Adrenal gland (tissue), 12 donors: ENCODE measurements around the gene CXCR6. TPM values are rescaled to one million over a fixed set of nuclear protein-coding genes. Genes with fewer than 3 reads are reported as not detected.

ENCODE experiments used
- DNase-seq, 7 donors: peaks; one replicate each; pipeline ENCODE4 v3.0.0-alpha.2; 2019 to 2020
- H3K27ac ChIP-seq, 5 donors: fragments of 200-600 bp; sonication (generic) in 4 of 5; 1 replicate in 3 of 5; 2 replicates in 2 of 5; pipeline versions ENCODE4 v1.5.1 to v1.8.0; 2016 to 2020; ENCODE audit warnings: mild to moderate bottlenecking in 1 of 5
- H3K27me3 ChIP-seq: fragments of 200-600 bp; 2 replicates; pipeline ENCODE4 v1.8.0; 2021
- H3K36me3 ChIP-seq, 2 donors: fragments of 200-600 bp; replicated peaks in 1 of 2; 1 replicate in 1 of 2; 2 replicates in 1 of 2; pipeline versions ENCODE4 v1.5.1 to v1.8.0; 2018 to 2022
- H3K4me1 ChIP-seq, 2 donors: fragments of 200-600 bp; replicated peaks in 1 of 2; 1 replicate in 1 of 2; 2 replicates in 1 of 2; pipeline versions ENCODE4 v1.5.1 to v1.8.0; 2018 to 2021
- H3K4me3 ChIP-seq, 4 donors: fragments of 200-600 bp; sonication (generic) in 3 of 4; one replicate each; pipeline ENCODE4 v1.5.1; 2016 to 2018
- H3K9me3 ChIP-seq, 3 donors: fragments of 200-600 bp; sonication (generic) in 1 of 3; replicated peaks in 1 of 3; 1 replicate in 2 of 3; 2 replicates in 1 of 3; pipeline versions ENCODE4 v1.5.1 to v1.8.0; 2016 to 2021
- POLR2A ChIP-seq, 2 donors: fragments of 450-650 bp; IDR thresholded peaks; one replicate each; pipeline ENCODE4 v1.6.1; 2017; ENCODE audit warnings: antibody characterized with exemption in 2 of 2, mild to moderate bottlenecking in 2 of 2, moderate library complexity in 1 of 2
- WGBS, 4 donors: extraction: QIAGEN DNeasy Blood & Tissue Kit in 2 of 4; methylation state at CpG; one replicate each; pipeline versions ENCODE4 v1.1.5 to v1.1.7; 2013 to 2017; 5-methylcytosine and 5-hydroxymethylcytosine counted together
- intact Hi-C, 2 donors: fragments of 100-400 bp; cut with DNase I; formaldehyde crosslinking; loops; one replicate each; pipeline versions ENCODE4 v1.14.1 to v1.15.0; 2022 to 2023
- polyA plus RNA-seq, 3 donors: library from polyadenylated mRNA; stranded (reverse); fragments of 200-250 nt in 2 of 3; fragments of 350-450 nt in 1 of 3; fragmentation: Illumina TruSeq in 1 of 3; extraction: RNeasy Lipid Tissue Mini Kit (QIAGEN cat#74804) in 1 of 3; gene quantifications; one replicate each; pipeline ENCODE4 v1.2.3, GENCODE V29; 2013 to 2014
- total RNA-seq, 9 donors: library from RNA; depleted of rRNA in 4 of 9; stranded (reverse); fragments of >200 nt in 4 of 9; fragments of 120-200 nt in 1 of 9; fragmentation: NEBNext Ultra II Directional in 1 of 9; extraction: Animal tissue kit (Norgen Biotek cat#: 25700) in 1 of 9; gene quantifications; one replicate each; pipeline versions ENCODE4 v1.1.0 to v1.2.4, GENCODE V29; 2013 to 2023
- TF ChIP-seq, protein P1 (sequence below), 6 experiments: fragments of 450-650 bp in 4 of 6; fragments of 200-600 bp in 2 of 6; sonication (generic) in 1 of 6; IDR thresholded peaks; 1 replicate in 5 of 6; 2 replicates in 1 of 6; pipeline versions ENCODE4 v1.5.1 to v1.8.0; 2016 to 2021; ENCODE audit warnings: antibody characterized with exemption in 6 of 6, mild to moderate bottlenecking in 2 of 6, moderate library complexity in 1 of 6
- donor health status: healthy with polysubstance abuse.
- donor health status: Bipolar disorder and iron deficiency.
- donor health status: DM: yes; HTN: yes; CAD: no.
- donor health status: DM: no; HTN: no; CAD: no.
- donor health status: DM: no; HTN: no; CAD: no.
- donor health status: DM: yes; HTN: yes; CAD: no.

CXCR6 gene
- total and polyA plus RNA-seq, 12 donors: 0.28 to 2.9 (median 0.54) TPM; not detected in 1

DNA sequence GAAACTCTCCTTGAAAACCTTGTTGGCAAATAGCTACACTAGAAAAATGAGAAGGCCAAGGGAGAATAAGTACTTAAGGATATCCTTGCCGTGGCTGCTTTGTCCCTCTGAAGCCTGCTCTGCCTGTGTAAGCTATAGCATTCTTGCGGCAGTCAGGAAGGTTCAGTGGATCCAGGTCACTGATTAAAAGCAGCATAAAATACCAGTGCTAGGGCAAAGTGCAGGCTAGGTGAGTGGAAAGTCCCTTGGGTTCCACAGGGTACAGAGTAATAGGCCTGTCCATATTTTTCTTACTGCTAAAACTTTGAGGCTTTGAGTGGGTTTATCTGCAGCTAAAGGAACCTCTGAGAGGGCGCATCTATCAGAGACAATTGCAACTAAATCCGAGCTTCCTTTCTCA, 10.3 kb downstream of the CXCR6 start:
- intact Hi-C loops: no loop called here
- 70 to 93% (median 83%) methylated on average over 4 of the region's 4 CpGs for WGBS, 4 donors
- no peaks in the 10 kb centered on the region for H3K9me3 ChIP-seq
- H3K4me3 ChIP-seq: no peak overlapping the region
- peak in 1 of 7 donors; percentile 17 for DNase-seq
- no peak overlapping the region for H3K27ac ChIP-seq
- TF ChIP-seq POLR2A (IDR thresholded peaks at IDR 0.05): no peak
- TF ChIP-seq, protein P1, sequence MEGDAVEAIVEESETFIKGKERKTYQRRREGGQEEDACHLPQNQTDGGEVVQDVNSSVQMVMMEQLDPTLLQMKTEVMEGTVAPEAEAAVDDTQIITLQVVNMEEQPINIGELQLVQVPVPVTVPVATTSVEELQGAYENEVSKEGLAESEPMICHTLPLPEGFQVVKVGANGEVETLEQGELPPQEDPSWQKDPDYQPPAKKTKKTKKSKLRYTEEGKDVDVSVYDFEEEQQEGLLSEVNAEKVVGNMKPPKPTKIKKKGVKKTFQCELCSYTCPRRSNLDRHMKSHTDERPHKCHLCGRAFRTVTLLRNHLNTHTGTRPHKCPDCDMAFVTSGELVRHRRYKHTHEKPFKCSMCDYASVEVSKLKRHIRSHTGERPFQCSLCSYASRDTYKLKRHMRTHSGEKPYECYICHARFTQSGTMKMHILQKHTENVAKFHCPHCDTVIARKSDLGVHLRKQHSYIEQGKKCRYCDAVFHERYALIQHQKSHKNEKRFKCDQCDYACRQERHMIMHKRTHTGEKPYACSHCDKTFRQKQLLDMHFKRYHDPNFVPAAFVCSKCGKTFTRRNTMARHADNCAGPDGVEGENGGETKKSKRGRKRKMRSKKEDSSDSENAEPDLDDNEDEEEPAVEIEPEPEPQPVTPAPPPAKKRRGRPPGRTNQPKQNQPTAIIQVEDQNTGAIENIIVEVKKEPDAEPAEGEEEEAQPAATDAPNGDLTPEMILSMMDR (IDR thresholded peaks at IDR 0.05): no peak
- H3K36me3 ChIP-seq: peaks cover 0 to 97% of the 10 kb centered on the region in 2 donors
- no peaks in the 10 kb centered on the region for H3K4me1 ChIP-seq
- H3K27me3 ChIP-seq: no peaks in the 10 kb centered on the region

DNA sequence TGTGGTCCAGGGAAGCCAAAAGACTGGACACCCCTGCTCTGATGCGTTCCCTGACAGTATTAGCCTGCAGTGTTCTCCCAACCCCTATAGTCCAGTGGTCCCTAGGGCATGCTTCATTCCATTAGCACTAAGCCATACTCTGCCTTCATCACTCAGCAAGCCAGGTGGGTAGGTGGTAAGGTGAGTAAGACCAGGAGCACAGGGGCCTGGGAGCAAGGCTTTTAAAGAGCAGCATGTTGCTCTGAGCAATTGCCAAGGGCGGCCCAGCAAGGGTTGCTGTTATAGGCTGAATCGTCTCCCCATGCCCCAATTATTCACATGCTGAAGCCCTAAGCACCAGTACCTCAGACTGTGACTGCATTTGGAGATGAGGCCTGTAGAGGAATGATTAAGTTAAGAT, 11.0 kb downstream of the CXCR6 start:
- 94 to 98% (median 96%) methylated on average over 3 of the region's 3 CpGs for WGBS, 4 donors
- Histone ChIP-seq H3K4me3 (no peak overlapping the region), H3K36me3 (peaks cover 0 to 98% of the 10 kb centered on the region in 2 donors), H3K9me3 (no peaks in the 10 kb centered on the region), H3K27me3 (no peaks in the 10 kb centered on the region), H3K4me1 (no peaks in the 10 kb centered on the region), H3K27ac (no peak overlapping the region)
- TF ChIP-seq, protein P1 (IDR thresholded peaks at IDR 0.05): no peak
- TF ChIP-seq POLR2A (IDR thresholded peaks at IDR 0.05): no peak
- DNase-seq: peak in 1 of 7 donors; percentile 6
- intact Hi-C loops: no loop called here

GRCh38 chr3:45955017-45955647, 11.9 kb downstream of the CXCR6 start:
- intact Hi-C loops: no loop called here
- H3K27ac ChIP-seq: no peak overlapping the region
- H3K27me3 ChIP-seq: no peaks in the 10 kb centered on the region
- DNase-seq: peak in 1 of 7 donors; percentile 6
- peaks cover 0 to 98% of the 10 kb centered on the region in 2 donors for H3K36me3 ChIP-seq
- WGBS, 4 donors: 79 to 86% (median 81%) methylated on average over 9 to 11 of the region's 11 CpGs
- no peak overlapping the region for H3K4me3 ChIP-seq
- H3K9me3 ChIP-seq: no peaks in the 10 kb centered on the region
- TF ChIP-seq POLR2A (IDR thresholded peaks at IDR 0.05): no peak
- TF ChIP-seq, protein P1 (IDR thresholded peaks at IDR 0.05): no peak
- no peaks in the 10 kb centered on the region for H3K4me1 ChIP-seq

DNA sequence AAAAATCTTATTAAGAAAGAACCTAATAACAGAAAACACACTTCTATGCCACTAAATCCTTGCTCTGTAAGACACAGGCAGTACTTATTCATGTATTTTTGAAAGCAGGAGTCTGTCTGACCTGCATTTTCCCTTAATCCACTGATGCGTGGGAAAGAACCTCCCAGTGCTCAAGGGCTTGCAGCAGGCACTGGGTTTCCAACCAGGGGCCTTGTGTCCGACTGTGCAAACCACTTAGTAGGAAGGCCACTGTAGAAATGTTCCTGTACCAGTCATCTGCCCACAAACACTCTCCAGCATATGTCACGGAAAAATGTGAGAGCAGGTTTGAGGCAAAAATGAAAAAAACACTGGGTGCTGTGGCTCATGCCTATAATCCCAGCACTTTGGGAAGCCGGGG, 12.4 kb downstream of the CXCR6 start:
- no peaks in the 10 kb centered on the region for H3K9me3 ChIP-seq
- no peaks in the 10 kb centered on the region for H3K4me1 ChIP-seq
- no peak overlapping the region for H3K4me3 ChIP-seq
- 87 to 98% (median 97%) methylated on average over 3 to 4 of the region's 4 CpGs for WGBS, 4 donors
- DNase-seq: no peak
- intact Hi-C loops: no loop called here
- no peak overlapping the region for H3K27ac ChIP-seq
- H3K27me3 ChIP-seq: no peaks in the 10 kb centered on the region
- H3K36me3 ChIP-seq: peaks cover 0 to 98% of the 10 kb centered on the region in 2 donors
- no peak for TF ChIP-seq POLR2A (IDR thresholded peaks at IDR 0.05)
- TF ChIP-seq, protein P1 (IDR thresholded peaks at IDR 0.05): no peak
